PC-3 (cell line): ENCODE data around the gene NFATC1. TPM values are rescaled to one million over a fixed set of nuclear protein-coding genes. Genes with fewer than 3 reads are reported as not detected.
A peak's percentile ranks its signal among the peaks of the same experiment; 100 is the strongest.

Experiments
- ATAC-seq: fragments of 200-7000 bp; cut with Tn5 transposase; 2 replicates; pipeline ENCODE4 v1.9.1; 2020; ENCODE audit warnings: mild to moderate bottlenecking, moderate library complexity
- BruUV-seq: library from RNA; stranded (reverse); fragments of 400-500 nt; replicated peaks from 2 replicates; lab custom pipeline; 2021; lab: Mats Ljungman, UMichigan
- CTCF ChIA-PET: fragments of 300-600 bp; sonication (Branson Sonifier 250); formaldehyde crosslinking; loops from one replicate; lab custom pipeline; 2022; ENCODE audit warnings: antibody characterized with exemption; lab: Charles Lee
- POLR2A ChIA-PET: fragments of 300-600 bp; sonication (Branson Sonifier 250); formaldehyde crosslinking; loops from one replicate; lab custom pipeline; 2022; ENCODE audit warnings: antibody characterized with exemption; ENCODE audit not compliant: unreplicated experiment; lab: Charles Lee
- DNase-seq: peaks from one replicate; pipeline ENCODE4 v3.0.0-alpha.2; 2015
- H2AFZ ChIP-seq: fragments of 300-600 bp; sonication (generic); 2 replicates; pipeline ENCODE4 v1.6.0; 2016; ENCODE audit warnings: antibody characterized with exemption, low read length
- H3F3A ChIP-seq: fragments of 300-600 bp; sonication (generic); one replicate; pipeline ENCODE4 v1.6.0; 2017; ENCODE audit warnings: antibody characterized with exemption, low read length, control low read depth, mild to moderate bottlenecking; ENCODE audit not compliant: unreplicated experiment
- H3K27ac ChIP-seq: fragments of 300-600 bp; sonication (generic); 2 replicates; pipeline ENCODE4 v1.5.1; 2016; ENCODE audit warnings: mild to moderate bottlenecking, low read length
- H3K27me3 ChIP-seq: fragments of 300-600 bp; sonication (generic); 2 replicates; pipeline ENCODE4 v1.6.1; 2016; ENCODE audit warnings: low read length, mixed read lengths
- H3K36me3 ChIP-seq: fragments of 300-600 bp; sonication (generic); 2 replicates; pipeline ENCODE4 v1.6.1; 2016; ENCODE audit warnings: low read depth, mixed run types, low read length, mixed read lengths
- H3K4me1 ChIP-seq: fragments of 300-600 bp; sonication (generic); 2 replicates; pipeline ENCODE4 v1.5.1; 2016; ENCODE audit warnings: low read length; ENCODE audit not compliant: insufficient read depth
- H3K4me2 ChIP-seq: fragments of 300-600 bp; sonication (generic); 2 replicates; pipeline ENCODE4 v1.6.0; 2016; ENCODE audit warnings: low read length
- H3K4me3 ChIP-seq: fragments of 300-600 bp; sonication (generic); 2 replicates; pipeline ENCODE4 v1.5.1; 2016; ENCODE audit warnings: mild to moderate bottlenecking, low read length, mixed read lengths
- H3K79me2 ChIP-seq: fragments of 300-600 bp; sonication (generic); 2 replicates; pipeline ENCODE4 v1.6.1; 2017; ENCODE audit warnings: low read length, mixed read lengths
- H3K9ac ChIP-seq: fragments of 300-600 bp; sonication (generic); 2 replicates; pipeline ENCODE4 v1.6.0; 2016; ENCODE audit warnings: mild to moderate bottlenecking, low read length
- H3K9me2 ChIP-seq: fragments of 300-600 bp; sonication (generic); replicated peaks from 2 replicates; pipeline ENCODE4 v1.6.1; 2016; ENCODE audit warnings: mixed run types, low read length, mixed read lengths
- H3K9me3 ChIP-seq: fragments of 300-600 bp; sonication (generic); 2 replicates; pipeline ENCODE4 v1.6.1; 2016; ENCODE audit warnings: low read length, mixed read lengths
- H4K20me1 ChIP-seq: fragments of 300-600 bp; sonication (generic); 2 replicates; pipeline ENCODE4 v1.6.1; 2016; ENCODE audit warnings: low read length, mixed read lengths
- EZH2 ChIP-seq: fragments of 300-600 bp; sonication (generic); IDR thresholded peaks from one replicate; pipeline ENCODE4 v1.6.1; 2017; ENCODE audit warnings: antibody characterized with exemption, mild to moderate bottlenecking, low read length; ENCODE audit not compliant: unreplicated experiment
- EZH2phosphoT487 ChIP-seq: fragments of 300-600 bp; sonication (generic); IDR thresholded peaks from 2 replicates; pipeline ENCODE4 v1.6.1; 2018; ENCODE audit warnings: mild to moderate bottlenecking, antibody characterized with exemption, low read length, borderline replicate concordance
- intact Hi-C: fragments of 100-400 bp; cut with micrococcal nuclease; formaldehyde crosslinking; loops from 2 replicates; pipeline ENCODE4 v1.9.0; 2023
- total RNA-seq: library from RNA; depleted of rRNA; stranded (reverse); fragments of >200 nt; gene quantifications from 2 replicates; pipeline ENCODE4 v1.2.3, GENCODE V29; 2014
- TF ChIP-seq, protein P1 (sequence below): fragments of 300-600 bp; sonication (generic); conservative IDR thresholded peaks from 2 replicates; pipeline ENCODE4 v1.5.1; 2017; ENCODE audit warnings: antibody characterized with exemption, low read depth, mild to moderate bottlenecking, low read length

The NFATC1 gene
- total RNA-seq, 1 experiment from 2014 or later: 5.9 TPM

DNA sequence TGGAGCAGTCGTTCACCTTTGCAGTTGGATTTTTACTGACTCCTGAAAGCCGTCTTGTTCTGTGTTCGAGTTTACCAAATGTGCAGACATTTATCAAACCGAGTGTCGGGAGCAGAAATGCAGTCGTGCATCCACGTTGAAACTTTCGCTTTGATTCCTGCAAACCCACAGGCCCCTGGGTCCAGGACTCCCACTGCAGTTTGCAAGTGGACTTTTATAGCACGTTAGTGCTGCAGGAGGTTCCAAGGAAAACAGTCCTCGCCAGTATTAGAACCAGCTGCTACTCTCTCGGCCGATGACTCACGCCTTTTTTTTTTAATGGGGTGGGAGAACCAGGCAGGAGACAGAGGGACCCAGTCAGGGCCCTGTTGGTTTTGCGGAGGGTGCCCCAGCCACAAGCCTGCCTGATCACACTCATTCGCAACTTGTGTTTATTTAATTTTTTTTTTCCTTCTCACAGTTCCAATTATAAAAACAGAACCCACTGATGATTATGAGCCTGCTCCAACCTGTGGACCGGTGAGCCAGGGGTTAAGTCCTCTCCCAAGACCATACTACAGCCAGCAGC is 90.1 kb downstream of the NFATC1 start:
- BruUV-seq: no TSS peak
- POLR2A ChIA-PET: no interaction called here
- DNase-seq (peak; percentile 6), ATAC-seq (no peak)
- Histone ChIP-seq H3F3A (no peaks in the 10 kb centered on the region), H3K4me3 (no peak overlapping the region), H3K27ac (no peak overlapping the region), H3K4me2 (no peak overlapping the region), H3K9me3 (no peaks in the 10 kb centered on the region), H3K4me1 (no peaks in the 10 kb centered on the region), H4K20me1 (no peaks in the 10 kb centered on the region), H3K9ac (no peak overlapping the region), H2AFZ (no peak overlapping the region), H3K79me2 (no peaks in the 10 kb centered on the region), H3K27me3 (no peaks in the 10 kb centered on the region), H3K36me3 (no peaks in the 10 kb centered on the region), H3K9me2 (no peaks in the 10 kb centered on the region)
- no peak for TF ChIP-seq EZH2
- no peak for TF ChIP-seq EZH2phosphoT487
- TF ChIP-seq, protein P1, sequence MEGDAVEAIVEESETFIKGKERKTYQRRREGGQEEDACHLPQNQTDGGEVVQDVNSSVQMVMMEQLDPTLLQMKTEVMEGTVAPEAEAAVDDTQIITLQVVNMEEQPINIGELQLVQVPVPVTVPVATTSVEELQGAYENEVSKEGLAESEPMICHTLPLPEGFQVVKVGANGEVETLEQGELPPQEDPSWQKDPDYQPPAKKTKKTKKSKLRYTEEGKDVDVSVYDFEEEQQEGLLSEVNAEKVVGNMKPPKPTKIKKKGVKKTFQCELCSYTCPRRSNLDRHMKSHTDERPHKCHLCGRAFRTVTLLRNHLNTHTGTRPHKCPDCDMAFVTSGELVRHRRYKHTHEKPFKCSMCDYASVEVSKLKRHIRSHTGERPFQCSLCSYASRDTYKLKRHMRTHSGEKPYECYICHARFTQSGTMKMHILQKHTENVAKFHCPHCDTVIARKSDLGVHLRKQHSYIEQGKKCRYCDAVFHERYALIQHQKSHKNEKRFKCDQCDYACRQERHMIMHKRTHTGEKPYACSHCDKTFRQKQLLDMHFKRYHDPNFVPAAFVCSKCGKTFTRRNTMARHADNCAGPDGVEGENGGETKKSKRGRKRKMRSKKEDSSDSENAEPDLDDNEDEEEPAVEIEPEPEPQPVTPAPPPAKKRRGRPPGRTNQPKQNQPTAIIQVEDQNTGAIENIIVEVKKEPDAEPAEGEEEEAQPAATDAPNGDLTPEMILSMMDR: no peak
- intact Hi-C loops: no loop called here
- CTCF ChIA-PET: no interaction called here

DNA sequence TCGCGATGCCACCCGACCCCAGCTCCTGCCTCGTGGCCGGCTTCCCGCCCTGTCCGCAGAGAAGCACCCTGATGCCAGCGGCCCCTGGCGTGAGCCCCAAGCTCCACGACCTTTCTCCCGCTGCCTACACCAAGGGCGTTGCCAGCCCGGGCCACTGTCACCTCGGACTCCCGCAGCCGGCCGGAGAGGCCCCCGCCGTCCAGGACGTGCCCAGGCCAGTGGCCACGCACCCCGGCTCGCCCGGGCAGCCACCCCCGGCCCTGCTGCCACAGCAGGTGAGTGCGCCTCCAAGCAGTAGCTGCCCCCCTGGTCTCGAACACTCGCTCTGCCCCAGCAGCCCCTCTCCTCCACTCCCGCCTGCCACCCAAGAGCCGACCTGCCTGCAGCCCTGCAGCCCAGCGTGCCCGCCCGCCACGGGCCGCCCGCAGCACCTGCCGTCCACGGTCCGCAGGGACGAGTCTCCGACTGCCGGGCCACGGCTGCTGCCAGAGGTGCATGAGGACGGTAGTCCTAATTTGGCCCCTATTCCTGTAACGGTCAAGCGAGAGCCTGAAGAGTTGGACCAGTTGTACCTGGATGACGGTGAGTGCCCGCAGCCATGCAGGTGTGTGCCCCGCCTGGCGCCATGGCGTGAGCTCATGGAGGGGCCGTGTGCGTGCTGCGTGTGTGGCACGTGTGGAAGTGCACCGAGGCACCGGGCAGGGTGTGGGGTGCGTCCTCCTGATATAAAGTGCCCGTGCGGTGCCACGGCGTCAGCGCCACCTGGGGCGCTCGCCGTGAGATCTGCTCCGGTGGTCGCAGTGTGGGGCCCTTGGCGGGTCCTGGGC is 90.8 kb downstream of the NFATC1 start:
- CTCF ChIA-PET: no interaction called here
- Histone ChIP-seq H3K27ac (no peak overlapping the region), H3K9me2 (no peaks in the 10 kb centered on the region), H3K36me3 (no peaks in the 10 kb centered on the region), H3K79me2 (no peaks in the 10 kb centered on the region), H3K4me3 (no peak overlapping the region), H3K9me3 (no peaks in the 10 kb centered on the region), H3K27me3 (no peaks in the 10 kb centered on the region), H3K9ac (no peak overlapping the region), H4K20me1 (no peaks in the 10 kb centered on the region), H3F3A (no peaks in the 10 kb centered on the region), H2AFZ (no peak overlapping the region), H3K4me1 (no peaks in the 10 kb centered on the region), H3K4me2 (no peak overlapping the region)
- BruUV-seq: no TSS peak
- intact Hi-C loops: no loop called here
- TF ChIP-seq EZH2phosphoT487: no peak
- no peak for TF ChIP-seq EZH2
- TF ChIP-seq, protein P1: no peak
- DNase-seq (no peak), ATAC-seq (no peak)
- POLR2A ChIA-PET: no interaction called here
